HK-2 (cell line): ENCODE data around the gene KCNQ1.

ENCODE experiments used
- DNase-seq: peaks from one replicate; pipeline ENCODE4 v3.0.0-alpha.2; 2018; ENCODE audit not compliant: unreplicated experiment

Gene KCNQ1

DNA sequence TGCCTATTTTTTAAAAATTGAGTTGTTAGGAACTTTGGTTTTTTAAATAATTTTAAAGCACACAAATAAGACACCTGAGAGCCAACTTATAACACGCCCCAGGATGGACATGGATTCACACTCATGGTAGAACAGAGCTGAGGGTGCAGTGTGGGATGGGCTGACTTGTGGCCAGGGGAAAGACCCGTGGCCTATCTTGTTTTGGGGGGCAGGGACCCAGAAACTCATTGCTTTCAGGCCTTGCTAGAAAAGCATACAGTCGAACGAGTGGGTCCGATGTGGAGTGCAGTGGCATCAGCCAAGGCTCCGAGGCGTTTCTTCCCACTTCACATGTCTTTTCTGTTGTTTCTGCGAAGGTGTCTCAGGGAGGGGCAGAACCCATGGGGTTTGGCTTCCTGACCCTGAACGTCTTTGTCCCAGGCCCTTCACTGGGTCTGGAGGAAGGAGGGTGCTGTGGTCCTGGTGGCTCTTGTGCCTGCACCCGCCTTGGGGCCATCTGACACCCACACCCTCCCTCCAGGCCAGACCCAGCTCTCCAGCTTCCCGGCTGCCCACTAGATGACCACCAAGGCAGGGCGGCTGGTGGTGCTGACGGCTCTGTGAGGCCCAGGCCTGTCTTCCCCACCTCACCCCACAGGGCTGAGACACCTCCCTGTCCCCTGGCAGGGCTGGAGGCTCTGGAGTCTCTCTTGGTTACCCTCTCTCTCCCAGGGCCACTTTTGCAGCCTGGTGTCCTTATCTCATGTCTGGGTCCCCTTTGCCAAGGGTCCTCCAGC, 120.8 kb downstream of the KCNQ1 start:
- DNase-seq, result no peak

DNA sequence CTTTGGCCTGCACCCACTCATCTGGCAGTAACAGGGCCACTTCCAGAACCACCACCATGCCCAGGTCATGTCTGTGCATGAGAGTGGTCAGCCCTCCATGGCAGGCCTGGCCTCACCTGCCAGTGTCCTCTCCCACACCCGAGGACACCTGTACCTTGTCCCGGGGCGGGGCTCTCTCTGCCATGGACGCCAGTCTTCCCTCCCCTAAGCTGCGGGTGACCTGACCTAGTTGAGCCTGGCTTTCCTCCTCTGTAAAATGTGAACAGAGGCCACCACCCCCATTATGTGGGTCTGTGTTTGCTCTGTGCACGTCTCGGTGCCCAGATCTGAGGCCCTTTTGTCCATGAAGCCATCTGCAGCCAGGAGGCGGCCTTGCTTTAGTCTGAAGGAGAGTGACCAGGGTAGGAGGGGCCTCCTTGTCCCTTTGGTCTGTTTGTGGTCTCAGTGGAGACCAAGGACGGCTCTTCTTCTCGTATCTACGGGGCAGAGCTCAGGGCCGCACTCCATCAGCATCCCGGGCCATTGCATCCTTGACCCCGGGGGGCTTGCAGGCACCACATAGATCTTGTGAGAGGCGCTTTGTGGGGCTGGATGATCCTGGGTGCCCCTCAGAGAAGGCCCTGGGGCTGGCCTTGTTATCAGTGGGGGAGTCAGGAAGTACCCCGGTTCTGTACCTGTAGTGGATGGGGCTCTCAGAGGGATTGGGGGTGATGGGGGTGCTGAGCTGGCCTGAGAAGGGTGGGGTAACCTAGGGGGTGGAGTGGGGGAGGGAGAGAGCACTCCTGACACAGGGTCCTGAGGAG, 121.6 kb downstream of the KCNQ1 start:
- no peak for DNase-seq

DNA sequence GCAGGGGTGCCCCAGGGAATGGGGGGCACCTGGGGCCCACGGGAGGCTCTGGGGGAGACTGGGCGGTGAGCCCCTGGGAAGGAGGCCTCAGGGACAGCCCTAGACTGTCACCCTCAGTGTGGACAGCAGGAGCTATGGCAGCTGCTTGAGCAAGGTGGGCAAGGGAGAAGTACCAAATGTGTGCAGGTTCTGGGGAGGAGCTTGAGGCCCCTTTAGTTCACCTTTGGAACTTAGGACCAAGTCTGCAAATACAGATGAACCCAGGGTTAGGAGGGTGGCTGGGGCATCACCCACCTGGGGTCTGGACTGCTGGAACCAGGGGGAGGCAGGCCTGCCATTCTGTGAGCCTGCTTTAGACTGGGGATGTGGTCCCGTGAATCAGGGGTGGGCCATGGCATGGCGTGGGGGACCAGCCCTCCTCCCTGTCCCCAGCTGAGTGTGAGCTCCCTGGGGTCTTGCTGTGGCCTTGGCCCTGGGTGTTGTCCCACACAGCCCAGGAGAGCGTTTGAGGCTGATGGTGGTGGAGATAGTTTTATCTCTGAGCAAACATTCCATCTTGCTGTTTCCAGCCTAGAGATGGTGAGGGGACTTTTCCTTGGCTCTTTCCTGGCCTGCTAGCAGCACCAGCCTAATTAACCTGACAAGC, 122.3 kb downstream of the KCNQ1 start:
- no peak for DNase-seq

DNA sequence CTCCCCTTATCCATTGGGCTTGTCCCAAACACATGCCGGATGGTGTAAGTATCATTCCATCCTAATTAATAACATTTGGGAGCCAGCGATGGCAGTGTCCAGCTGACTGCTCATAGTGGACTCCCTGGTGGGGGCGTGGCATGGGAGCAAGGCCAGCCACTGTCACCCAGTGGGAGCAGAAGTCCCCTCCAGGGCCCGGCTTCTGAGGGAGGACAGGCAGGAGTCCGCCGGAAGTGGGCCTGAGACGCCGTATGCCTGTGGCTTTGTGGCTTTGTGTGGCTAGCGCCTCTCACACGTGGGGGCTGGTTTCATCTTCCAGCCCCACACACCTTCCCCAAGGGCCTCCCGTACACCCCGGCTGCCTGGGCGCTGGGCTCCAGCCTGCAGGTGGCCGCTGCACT, 124.5 kb downstream of the KCNQ1 start:
- no peak for DNase-seq

DNA sequence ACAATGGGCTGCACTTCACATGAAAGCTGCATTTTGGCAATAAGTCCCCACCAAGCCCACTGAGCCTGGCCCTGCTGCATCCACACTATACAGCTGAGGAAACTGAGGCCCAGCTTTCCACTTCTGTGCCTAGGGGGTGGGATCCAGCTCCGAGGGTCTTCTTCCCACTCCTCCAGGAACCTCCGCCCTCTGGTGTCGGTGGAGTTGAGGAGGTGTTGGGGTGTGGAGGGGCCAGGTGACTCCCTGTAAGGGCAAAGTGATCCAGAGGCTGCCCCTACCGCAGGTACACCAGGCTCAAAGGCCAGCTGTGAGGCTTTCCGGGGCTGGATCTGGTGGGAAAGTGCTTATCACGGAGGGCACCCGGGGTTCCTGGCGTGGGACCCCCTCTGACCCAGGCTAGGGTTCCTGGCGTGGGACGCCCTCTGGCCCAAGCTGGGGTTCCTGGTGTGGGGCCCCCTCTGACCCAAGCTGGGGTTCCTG, 125.0 kb downstream of the KCNQ1 start:
- no peak for DNase-seq

DNA sequence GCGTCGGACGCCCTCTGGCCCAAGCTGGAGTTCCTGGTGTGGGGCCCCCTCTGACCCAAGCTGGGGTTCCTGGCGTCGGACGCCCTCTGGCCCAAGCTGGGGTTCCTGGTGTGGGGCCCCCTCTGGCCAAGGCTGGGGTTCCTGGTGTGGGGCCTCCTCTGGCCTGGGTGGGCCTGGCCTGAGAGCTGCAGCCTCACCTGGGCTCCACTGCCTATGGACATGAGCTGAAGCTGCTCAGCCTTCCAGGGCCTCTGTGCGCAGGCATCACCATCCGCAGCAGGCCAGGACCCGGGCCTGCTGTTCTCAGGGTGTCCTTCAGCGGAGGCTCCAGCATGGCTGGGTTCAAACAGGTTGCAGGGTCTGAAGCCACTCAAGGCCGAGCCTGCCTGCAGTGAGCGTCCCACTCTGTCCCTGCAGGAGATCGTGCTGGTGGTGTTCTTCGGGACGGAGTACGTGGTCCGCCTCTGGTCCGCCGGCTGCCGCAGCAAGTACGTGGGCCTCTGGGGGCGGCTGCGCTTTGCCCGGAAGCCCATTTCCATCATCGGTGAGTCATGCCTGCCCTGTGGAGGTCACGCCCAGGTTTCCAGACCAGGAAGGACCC, 125.5 kb downstream of the KCNQ1 start:
- no peak for DNase-seq

DNA sequence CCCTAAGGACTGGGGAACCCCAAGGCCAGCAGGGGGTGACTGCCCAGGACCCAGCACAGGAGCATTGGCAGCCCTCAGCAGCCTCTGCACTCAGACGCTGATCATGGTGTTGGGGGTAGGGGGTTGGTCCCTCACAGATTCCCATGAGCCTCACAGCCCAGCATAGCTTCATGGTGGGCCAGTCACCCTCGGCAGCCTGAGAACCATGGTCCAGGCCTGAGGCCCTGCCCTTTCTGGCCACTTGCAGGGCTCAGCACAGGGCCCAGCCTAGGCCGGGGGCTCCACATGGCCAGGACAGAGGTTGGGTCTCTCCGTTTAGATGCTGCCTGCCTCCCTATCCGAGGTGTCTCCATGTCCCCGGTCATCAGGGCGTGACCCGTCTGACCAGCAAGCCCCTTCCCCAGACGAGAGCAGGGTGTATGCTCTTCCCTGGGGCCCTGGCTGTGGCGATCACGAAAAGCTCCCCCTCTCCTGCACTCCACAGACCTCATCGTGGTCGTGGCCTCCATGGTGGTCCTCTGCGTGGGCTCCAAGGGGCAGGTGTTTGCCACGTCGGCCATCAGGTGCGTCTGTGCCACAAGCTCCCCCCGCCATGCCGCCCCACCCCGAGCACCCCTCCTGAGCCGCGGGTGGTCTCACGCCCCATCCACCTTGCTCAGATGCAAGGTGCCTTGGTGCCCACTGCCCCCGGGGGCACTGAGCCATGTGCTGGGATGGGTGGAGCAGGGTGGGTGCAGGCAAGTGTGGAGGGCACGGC, 126.2 kb downstream of the KCNQ1 start:
- DNase-seq, result no peak

DNA sequence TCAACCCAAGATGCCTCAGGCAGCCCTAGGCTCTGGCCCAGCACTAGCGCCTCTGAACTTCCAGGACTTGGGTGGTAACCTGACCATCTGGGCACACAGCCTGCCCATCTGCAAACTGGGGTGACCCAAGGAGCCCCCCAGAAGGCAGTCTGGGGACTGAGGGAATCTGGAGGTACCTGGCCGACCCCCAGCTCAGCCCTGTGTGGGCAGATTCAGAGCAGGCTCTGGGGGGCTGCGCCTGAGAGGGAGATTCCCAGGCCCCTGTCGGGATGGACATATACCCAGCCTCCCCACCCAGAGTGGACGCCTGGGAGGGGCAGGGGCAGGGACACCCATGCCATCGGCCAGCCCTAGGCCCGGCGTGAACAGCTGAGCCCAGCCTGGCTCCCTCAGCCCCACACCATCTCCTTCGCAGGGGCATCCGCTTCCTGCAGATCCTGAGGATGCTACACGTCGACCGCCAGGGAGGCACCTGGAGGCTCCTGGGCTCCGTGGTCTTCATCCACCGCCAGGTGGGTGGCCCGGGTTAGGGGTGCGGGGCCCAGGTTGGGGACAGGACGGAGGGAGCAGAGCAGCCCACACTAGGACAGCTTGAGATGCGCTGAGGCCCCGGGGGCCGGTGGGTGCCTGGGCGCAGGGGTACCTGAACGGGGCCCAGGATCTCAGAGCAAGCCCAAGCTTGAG, 126.9 kb downstream of the KCNQ1 start:
- no peak for DNase-seq

DNA sequence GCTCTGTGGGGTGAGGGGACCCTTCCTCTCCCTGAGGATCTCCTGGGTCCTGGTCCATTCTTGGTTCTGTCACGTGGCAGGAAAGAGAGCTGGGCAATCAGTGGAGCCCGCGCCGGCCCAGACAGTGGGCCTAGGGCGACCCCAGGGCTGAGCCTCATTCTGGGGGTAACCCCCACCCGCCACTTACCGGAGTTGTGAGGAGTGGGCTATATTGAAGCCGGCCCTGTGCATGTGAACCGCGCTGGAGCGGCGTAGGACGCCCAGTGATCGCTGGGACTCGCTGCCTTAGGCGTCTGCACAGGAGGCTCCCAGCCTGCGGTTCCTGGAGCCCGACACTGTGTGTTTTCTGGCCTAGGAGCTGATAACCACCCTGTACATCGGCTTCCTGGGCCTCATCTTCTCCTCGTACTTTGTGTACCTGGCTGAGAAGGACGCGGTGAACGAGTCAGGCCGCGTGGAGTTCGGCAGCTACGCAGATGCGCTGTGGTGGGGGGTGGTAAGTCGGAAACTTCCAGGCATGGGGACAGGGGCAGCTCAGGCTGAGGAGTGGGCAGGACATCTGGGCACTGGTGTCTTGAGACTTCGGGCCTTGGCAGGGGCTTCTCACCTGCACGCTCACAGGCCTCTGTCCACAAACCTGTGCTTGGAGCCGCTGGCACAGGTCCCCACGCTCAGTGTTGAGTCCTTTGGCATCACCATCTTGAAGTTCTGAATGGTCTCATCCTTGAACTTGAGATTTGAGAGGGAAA, 127.9 kb downstream of the KCNQ1 start:
- DNase-seq, result no peak

DNA sequence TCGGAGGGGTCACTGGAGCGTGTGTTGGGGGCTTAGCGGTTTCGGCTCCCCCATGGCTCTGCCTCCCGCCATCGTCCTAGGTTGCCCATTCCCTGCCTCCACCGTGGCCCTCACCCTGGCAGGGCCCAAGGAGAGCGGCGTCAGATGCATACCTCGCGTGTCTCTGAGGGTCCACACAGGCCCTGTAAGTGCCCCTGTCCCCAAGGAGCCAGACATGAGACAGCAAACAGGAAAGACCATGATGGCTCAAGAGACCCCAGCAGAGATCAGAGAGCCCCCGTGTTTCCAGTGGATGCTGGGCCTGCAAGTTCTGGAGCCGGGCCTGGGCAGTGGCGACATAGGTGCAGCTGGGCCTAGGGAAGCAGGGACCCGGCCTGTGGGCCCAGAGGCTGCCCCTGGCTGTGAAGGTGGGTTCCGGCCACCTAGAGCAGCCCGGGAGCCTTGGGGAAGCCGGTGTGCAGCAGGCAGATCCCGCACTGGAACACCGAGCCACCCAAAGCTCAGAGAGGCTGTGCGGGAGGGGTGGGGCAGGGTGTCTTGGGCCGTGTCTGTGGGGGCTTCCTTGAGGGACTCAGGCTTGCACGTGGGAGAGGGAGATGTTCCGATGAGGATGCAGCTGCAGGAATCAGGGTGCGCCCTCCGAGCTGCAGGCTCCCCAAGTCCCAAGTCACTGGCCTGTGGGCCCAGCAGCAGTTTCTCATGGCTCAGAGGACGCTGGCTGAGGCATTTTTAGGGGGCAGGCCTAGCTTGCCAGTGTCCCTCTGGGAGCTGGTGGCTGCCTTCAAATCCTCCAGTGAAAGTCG, 128.6 kb downstream of the KCNQ1 start:
- DNase-seq, result no peak

DNA sequence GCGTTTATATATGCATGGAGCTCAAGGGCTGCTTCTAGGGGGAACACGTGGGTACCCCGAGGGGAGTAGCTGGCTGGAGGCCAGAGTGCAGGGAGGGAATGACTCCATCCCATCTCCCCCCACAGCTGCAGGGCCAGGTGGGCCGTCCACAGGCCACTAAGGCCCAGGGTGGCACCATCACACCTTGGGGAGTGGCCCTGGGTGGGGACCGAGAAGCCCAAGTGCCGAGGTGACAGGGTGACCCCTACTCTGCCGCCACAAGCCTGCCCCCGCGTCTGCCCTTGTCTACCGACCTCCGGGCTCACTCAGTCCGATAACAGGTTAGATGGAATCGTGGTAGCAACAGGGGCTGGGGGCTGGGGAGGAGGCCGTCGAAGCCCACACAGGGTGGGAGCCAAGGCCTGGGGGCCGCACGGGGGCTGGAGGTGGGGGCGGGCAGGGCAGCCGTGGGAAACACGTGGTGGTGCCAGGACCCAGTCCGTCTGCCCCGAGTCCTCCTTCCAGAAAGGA, 129.3 kb downstream of the KCNQ1 start:
- no peak for DNase-seq

DNA sequence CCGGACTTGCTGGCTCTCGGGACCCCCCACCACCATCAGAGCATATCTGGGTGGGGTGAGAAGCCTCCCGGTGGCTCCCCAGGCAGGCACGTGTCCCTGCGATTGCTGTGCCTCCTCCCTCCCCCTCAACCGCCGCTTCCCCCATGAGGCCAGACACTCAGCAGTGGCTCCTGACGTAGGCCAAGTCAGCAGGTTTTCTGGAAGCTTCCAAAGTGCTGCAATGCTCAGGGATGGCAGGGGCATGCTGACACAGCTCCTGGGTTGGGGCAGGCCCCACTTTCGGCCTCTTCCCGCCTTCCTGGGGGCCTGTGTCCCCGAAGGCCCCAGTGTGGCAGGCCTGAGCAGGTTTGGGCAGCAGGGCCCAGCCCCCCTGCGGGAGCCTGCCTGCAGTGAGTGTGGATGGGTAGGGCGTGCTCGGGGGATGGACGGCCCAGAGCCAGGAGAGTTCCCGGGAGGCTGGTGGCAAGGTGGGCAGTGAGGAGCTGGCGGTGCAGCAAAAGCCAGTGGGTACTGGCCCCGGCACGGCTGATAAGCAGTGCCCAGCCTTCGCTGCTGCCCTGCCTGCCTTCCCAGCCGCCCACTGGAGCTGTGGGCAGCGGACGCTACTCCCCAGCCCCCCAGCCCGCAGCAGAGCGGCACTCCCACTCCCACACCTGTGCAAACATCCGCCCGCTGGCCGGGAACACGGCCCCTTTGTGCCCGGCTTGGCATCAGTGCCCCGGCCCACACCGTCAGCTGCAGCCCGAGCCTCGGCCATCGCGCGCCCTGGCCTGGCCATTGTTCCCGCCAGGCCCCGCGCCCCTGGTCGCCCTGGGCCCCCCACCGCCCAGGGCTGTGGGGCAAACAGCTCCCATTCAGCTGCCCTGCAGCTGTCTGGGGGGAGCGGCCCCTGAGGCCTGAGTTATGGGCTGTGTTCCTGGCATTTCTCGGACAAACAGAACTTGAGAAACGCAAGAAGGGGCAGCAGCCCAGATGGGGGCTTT, 130.0 kb downstream of the KCNQ1 start:
- DNase-seq, result no peak

DNA sequence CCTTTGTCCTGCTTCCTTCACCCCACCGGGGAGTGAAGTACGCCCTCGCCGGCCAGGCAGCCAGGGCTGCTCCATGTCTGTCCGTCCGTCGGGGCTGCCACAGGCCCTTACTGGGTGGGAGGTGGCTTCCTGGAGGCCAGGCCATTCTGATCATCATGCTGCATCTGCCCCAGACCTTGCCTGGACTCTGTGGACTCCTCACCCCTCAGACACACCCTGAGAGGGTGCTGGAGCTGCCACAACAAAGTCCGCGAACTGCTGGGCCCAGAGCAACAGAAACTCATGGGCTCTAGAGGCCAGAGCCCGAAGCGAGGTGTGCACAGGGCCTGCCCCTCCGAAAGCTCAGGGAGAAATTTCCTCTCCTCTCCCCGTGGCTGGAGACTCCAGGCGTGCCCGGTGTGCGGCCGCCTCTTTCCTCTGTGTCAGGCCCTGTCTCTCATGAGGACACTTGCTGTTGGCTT, 130.8 kb downstream of the KCNQ1 start:
- DNase-seq, result no peak

DNA sequence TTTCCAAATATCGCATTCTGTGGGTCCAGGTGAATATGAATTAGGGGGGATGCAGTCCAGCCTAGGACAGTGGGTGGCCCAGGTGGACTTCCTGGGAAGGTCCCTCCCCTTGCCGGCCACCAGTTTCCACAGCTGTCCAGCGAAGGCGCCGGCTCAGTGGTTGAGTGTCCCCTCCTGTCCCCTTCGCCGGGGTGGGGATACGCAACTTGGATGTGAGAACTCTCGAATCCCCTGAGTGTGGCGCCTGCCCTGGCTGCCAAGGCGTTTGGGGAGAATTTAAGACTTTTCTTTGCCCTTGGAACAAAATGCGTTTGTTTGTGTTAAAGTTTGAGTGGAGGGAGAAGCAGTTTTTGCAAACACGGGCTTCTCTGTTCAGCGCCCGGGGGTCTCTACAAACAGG, 131.3 kb downstream of the KCNQ1 start:
- no peak for DNase-seq

DNA sequence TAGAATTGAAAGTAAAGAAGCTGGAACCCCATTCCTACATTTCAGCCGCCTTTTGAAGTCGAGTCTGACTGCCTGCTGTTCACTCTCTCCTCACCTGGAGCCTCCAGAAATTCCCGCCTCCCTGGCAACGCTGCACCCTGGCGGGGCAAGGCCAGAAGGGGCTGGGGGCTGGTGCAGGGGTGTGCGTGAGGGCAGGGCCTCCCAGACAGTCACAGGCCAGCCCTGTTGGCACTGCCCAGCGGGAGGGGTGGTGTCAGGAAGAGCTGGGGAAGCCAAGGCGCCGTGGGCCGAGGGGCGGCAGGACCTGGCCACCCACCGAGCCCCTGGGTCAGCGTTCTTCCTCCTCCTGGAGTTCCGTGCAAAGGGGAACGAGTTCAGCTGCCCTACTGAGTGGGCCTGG, 131.7 kb downstream of the KCNQ1 start:
- DNase-seq, result no peak

DNA sequence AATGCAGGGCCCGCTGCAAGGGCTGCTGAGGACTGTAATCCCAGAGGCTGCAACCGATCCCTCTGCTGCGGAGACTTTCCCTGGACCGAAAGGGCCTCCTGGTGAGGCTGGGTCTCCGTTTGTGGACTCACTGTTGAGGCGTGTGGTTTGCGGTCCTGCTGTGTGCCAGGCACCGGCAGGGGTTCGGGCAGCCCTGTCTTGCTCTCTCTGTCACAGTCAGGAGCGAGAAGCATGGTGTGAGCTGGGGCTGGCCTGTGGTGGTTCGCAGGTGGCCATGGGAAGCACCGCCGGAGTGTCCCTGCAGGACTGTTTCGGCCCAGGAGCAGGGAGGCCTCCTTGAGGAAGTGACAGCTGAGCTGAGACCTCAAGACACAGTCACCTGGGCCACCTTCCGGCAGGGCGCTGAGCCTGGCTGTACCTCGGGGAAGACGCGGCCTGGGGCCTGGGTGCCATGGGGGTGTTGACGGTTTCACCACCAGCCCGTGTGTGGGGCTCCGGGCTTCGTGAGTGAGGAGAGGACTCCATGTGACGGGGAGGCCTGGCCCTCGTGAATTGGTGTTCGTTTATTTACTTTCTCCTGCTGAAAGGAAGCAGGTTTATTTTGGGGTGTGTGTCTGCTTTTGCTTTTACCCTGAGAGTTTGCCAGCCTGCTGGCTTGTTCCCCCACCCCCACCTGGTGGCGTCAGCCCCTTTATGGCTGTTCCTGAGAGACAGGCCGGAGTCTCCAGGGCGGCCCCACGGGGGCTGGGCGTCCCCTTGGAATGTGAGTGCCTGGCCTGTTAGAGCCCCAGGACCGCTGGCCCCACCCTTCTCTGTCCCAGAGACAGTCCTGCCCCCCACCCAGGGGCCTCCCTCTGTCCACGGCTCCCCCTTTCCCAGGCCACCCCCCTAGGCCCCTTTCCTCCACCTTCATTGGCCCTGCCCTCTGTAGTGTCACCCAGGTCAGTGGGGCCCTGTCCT, 132.5 kb downstream of the KCNQ1 start:
- no peak for DNase-seq
